ENCODE measurements around the gene SELPLG.

- TF ChIP-seq FOXA1 (IDR thresholded peaks at IDR 0.05): no peak
- no peak for TF ChIP-seq L3MBTL2 (conservative IDR thresholded peaks at IDR 0.05)
- TF ChIP-seq FOXM1 (IDR thresholded peaks at IDR 0.05; ENCODE audit: borderline replicate concordance): no peak
- no peak for TF ChIP-seq CTBP1 (IDR thresholded peaks at IDR 0.05; ENCODE audit: borderline replicate concordance)
- TF ChIP-seq PKNOX1 (IDR thresholded peaks at IDR 0.05): no peak
- no peak for TF ChIP-seq BHLHE40 (IDR thresholded peaks at IDR 0.05; ENCODE audit: borderline replicate concordance)
- TF ChIP-seq SP1 (IDR thresholded peaks at IDR 0.05): no peak
- no peak for TF ChIP-seq ZNF384 (IDR thresholded peaks at IDR 0.05)
- no peak for TF ChIP-seq TARDBP (IDR thresholded peaks at IDR 0.05)
- TF ChIP-seq HDGF (IDR thresholded peaks at IDR 0.05; ENCODE audit: borderline replicate concordance): no peak
- TF ChIP-seq ELF4 (IDR thresholded peaks at IDR 0.05): no peak
- TF ChIP-seq SUZ12 (IDR thresholded peaks at IDR 0.05): no peak
- TF ChIP-seq LEF1 (IDR thresholded peaks at IDR 0.05; ENCODE audit: borderline replicate concordance): no peak
These were observed 16.0 kb upstream of the SELPLG start for GRCh38 chr12:108649669-108650068.

All from HEK293T (cell line).